Measurements from ENCODE around the gene TRANK1.

The TRANK1 gene

GRCh38 chr3:36859494-36859893 is 85.4 kb downstream of the TRANK1 start:
- H2BK5ac ChIP-seq (ENCODE audit: low read depth, low read length, poor library complexity, severe bottlenecking) = no peak overlapping the region
- no peaks in the 10 kb centered on the region for H3K27me3 ChIP-seq (ENCODE audit: control insufficient read depth in 1 of 2, insufficient read depth in 1 of 2, low read length in 2 of 2)
- 85% methylated on average over 2 of the region's 3 CpGs for WGBS
- H3K36me3 ChIP-seq (ENCODE audit: control insufficient read depth in 1 of 2, insufficient read depth in 2 of 2, low read depth in 1 of 2, low read length in 2 of 2) = peaks cover 27 to 81% of the 10 kb centered on the region in 2 experiments
- no peak overlapping the region for H3K9ac ChIP-seq (ENCODE audit: low read length)
- DNase-seq = no peak
- H2BK12ac ChIP-seq (ENCODE audit: low read length in 2 of 2) = no peak overlapping the region
- no peaks in the 10 kb centered on the region for H3K79me1 ChIP-seq (replicated peaks; ENCODE audit: low read length, poor library complexity, severe bottlenecking)
- peaks cover 1% of the 10 kb centered on the region for H3K4me1 ChIP-seq (ENCODE audit: control insufficient read depth, insufficient read depth, low read depth, low read length)
- no peak overlapping the region for H2AFZ ChIP-seq (ENCODE audit: low read depth, low read length)
- no peak overlapping the region for H3K14ac ChIP-seq (ENCODE audit: low read length in 2 of 2)
- H2BK15ac ChIP-seq (ENCODE audit: low read depth, poor library complexity, severe bottlenecking) = no peak overlapping the region
- no peak overlapping the region for H3K23ac ChIP-seq (ENCODE audit: low read length in 2 of 2)
- H3K4me3 ChIP-seq (ENCODE audit: insufficient read depth in 1 of 2, low read depth in 1 of 2, low read length in 2 of 2) = no peak overlapping the region
- H3K9me3 ChIP-seq (ENCODE audit: control insufficient read depth, low read length) = no peaks in the 10 kb centered on the region
- no peak overlapping the region for H4K91ac ChIP-seq (ENCODE audit: low read length)
- H3K18ac ChIP-seq (ENCODE audit: low read depth in 1 of 2, low read length in 2 of 2) = no peak overlapping the region
- no peak overlapping the region for H4K8ac ChIP-seq (ENCODE audit: low read length)
- no peak overlapping the region for H2BK120ac ChIP-seq (ENCODE audit: low read depth, low read length)
- no peak overlapping the region for H3K27ac ChIP-seq (ENCODE audit: low read length, poor library complexity, severe bottlenecking)
- H2AK5ac ChIP-seq (ENCODE audit: low read length, severe bottlenecking) = no peak overlapping the region
- H3K4me2 ChIP-seq (ENCODE audit: low read length, poor library complexity, severe bottlenecking) = no peak overlapping the region
- no peak overlapping the region for H3K4ac ChIP-seq (ENCODE audit: low read depth in 1 of 2, low read length in 2 of 2)

GRCh38 chr3:36852071-36852470 is 92.8 kb downstream of the TRANK1 start:
- no peak overlapping the region for H3K18ac ChIP-seq (ENCODE audit: low read depth in 1 of 2, low read length in 2 of 2)
- no peaks in the 10 kb centered on the region for H3K9me3 ChIP-seq (ENCODE audit: control insufficient read depth, low read length)
- no peak overlapping the region for H2BK12ac ChIP-seq (ENCODE audit: low read length in 2 of 2)
- no peak for DNase-seq
- no peak overlapping the region for H3K4me3 ChIP-seq (ENCODE audit: insufficient read depth in 1 of 2, low read depth in 1 of 2, low read length in 2 of 2)
- H2AFZ ChIP-seq (ENCODE audit: low read depth, low read length) = no peak overlapping the region
- H3K4me1 ChIP-seq (ENCODE audit: control insufficient read depth, insufficient read depth, low read depth, low read length) = no peaks in the 10 kb centered on the region
- H3K9ac ChIP-seq (ENCODE audit: low read length) = no peak overlapping the region
- H2BK15ac ChIP-seq (ENCODE audit: low read depth, poor library complexity, severe bottlenecking) = no peak overlapping the region
- H3K36me3 ChIP-seq (ENCODE audit: control insufficient read depth in 1 of 2, insufficient read depth in 2 of 2, low read depth in 1 of 2, low read length in 2 of 2) = peaks cover 14 to 76% of the 10 kb centered on the region in 2 experiments
- H4K91ac ChIP-seq (ENCODE audit: low read length) = no peak overlapping the region
- no peak overlapping the region for H4K8ac ChIP-seq (ENCODE audit: low read length)
- no peaks in the 10 kb centered on the region for H3K79me1 ChIP-seq (replicated peaks; ENCODE audit: low read length, poor library complexity, severe bottlenecking)
- no peak overlapping the region for H2BK120ac ChIP-seq (ENCODE audit: low read depth, low read length)
- 92% methylated on average over 3 of the region's 3 CpGs for WGBS
- no peak overlapping the region for H3K14ac ChIP-seq (ENCODE audit: low read length in 2 of 2)
- no peaks in the 10 kb centered on the region for H3K27me3 ChIP-seq (ENCODE audit: control insufficient read depth in 1 of 2, insufficient read depth in 1 of 2, low read length in 2 of 2)
- H3K4ac ChIP-seq (ENCODE audit: low read depth in 1 of 2, low read length in 2 of 2) = no peak overlapping the region
- H3K4me2 ChIP-seq (ENCODE audit: low read length, poor library complexity, severe bottlenecking) = no peak overlapping the region
- no peak overlapping the region for H2BK5ac ChIP-seq (ENCODE audit: low read depth, low read length, poor library complexity, severe bottlenecking)
- no peak overlapping the region for H3K23ac ChIP-seq (ENCODE audit: low read length in 2 of 2)
- no peak overlapping the region for H2AK5ac ChIP-seq (ENCODE audit: low read length, severe bottlenecking)
- H3K27ac ChIP-seq (ENCODE audit: low read length, poor library complexity, severe bottlenecking) = no peak overlapping the region

- no peak overlapping the region for H3K27ac ChIP-seq (ENCODE audit: low read length, poor library complexity, severe bottlenecking)
Measured at GRCh38 chr3:36850743-36851142, 94.1 kb downstream of the TRANK1 start.

GRCh38 chr3:36846406-36846805 is 98.4 kb downstream of the TRANK1 start:
- Histone ChIP-seq H3K4me1 (ENCODE audit: control insufficient read depth, insufficient read depth, low read depth, low read length) (no peaks in the 10 kb centered on the region), H3K4ac (ENCODE audit: low read depth in 1 of 2, low read length in 2 of 2) (no peak overlapping the region), H3K4me3 (ENCODE audit: insufficient read depth in 1 of 2, low read depth in 1 of 2, low read length in 2 of 2) (no peak overlapping the region), H2BK12ac (ENCODE audit: low read length in 2 of 2) (no peak overlapping the region), H2BK15ac (ENCODE audit: low read depth, poor library complexity, severe bottlenecking) (no peak overlapping the region), H4K8ac (ENCODE audit: low read length) (no peak overlapping the region), H3K9me3 (ENCODE audit: control insufficient read depth, low read length) (peaks cover 11% of the 10 kb centered on the region), H3K27me3 (ENCODE audit: control insufficient read depth in 1 of 2, insufficient read depth in 1 of 2, low read length in 2 of 2) (no peaks in the 10 kb centered on the region), H3K23ac (ENCODE audit: low read length in 2 of 2) (no peak overlapping the region), H3K36me3 (ENCODE audit: control insufficient read depth in 1 of 2, insufficient read depth in 2 of 2, low read depth in 1 of 2, low read length in 2 of 2) (peaks cover 8 to 82% of the 10 kb centered on the region in 2 experiments), H3K79me1 (replicated peaks; ENCODE audit: low read length, poor library complexity, severe bottlenecking) (no peaks in the 10 kb centered on the region), H2BK5ac (ENCODE audit: low read depth, low read length, poor library complexity, severe bottlenecking) (no peak overlapping the region), H3K14ac (ENCODE audit: low read length in 2 of 2) (no peak overlapping the region), H2AK5ac (ENCODE audit: low read length, severe bottlenecking) (no peak overlapping the region), H4K91ac (ENCODE audit: low read length) (no peak overlapping the region), H3K9ac (ENCODE audit: low read length) (no peak overlapping the region), H3K27ac (ENCODE audit: low read length, poor library complexity, severe bottlenecking) (no peak overlapping the region), H2BK120ac (ENCODE audit: low read depth, low read length) (no peak overlapping the region), H2AFZ (ENCODE audit: low read depth, low read length) (no peak overlapping the region), H3K4me2 (ENCODE audit: low read length, poor library complexity, severe bottlenecking) (no peak overlapping the region), H3K18ac (ENCODE audit: low read depth in 1 of 2, low read length in 2 of 2) (no peak overlapping the region)
- DNase-seq = no peak
- 82% methylated on average over 1 of the region's 1 CpG for WGBS

More at GRCh38 chr3:36850743-36851142, 94.1 kb downstream of the TRANK1 start:
- Histone ChIP-seq H3K4me1 (ENCODE audit: control insufficient read depth, insufficient read depth, low read depth, low read length) (no peaks in the 10 kb centered on the region), H3K4me3 (ENCODE audit: insufficient read depth in 1 of 2, low read depth in 1 of 2, low read length in 2 of 2) (no peak overlapping the region), H3K14ac (ENCODE audit: low read length in 2 of 2) (no peak overlapping the region), H2BK120ac (ENCODE audit: low read depth, low read length) (no peak overlapping the region), H2AFZ (ENCODE audit: low read depth, low read length) (no peak overlapping the region), H3K23ac (ENCODE audit: low read length in 2 of 2) (no peak overlapping the region), H3K79me1 (replicated peaks; ENCODE audit: low read length, poor library complexity, severe bottlenecking) (no peaks in the 10 kb centered on the region), H2BK15ac (ENCODE audit: low read depth, poor library complexity, severe bottlenecking) (no peak overlapping the region), H2BK12ac (ENCODE audit: low read length in 2 of 2) (no peak overlapping the region), H4K8ac (ENCODE audit: low read length) (no peak overlapping the region), H3K9me3 (ENCODE audit: control insufficient read depth, low read length) (no peaks in the 10 kb centered on the region), H2BK5ac (ENCODE audit: low read depth, low read length, poor library complexity, severe bottlenecking) (no peak overlapping the region), H3K27me3 (ENCODE audit: control insufficient read depth in 1 of 2, insufficient read depth in 1 of 2, low read length in 2 of 2) (no peaks in the 10 kb centered on the region), H3K36me3 (ENCODE audit: control insufficient read depth in 1 of 2, insufficient read depth in 2 of 2, low read depth in 1 of 2, low read length in 2 of 2) (peaks cover 4 to 75% of the 10 kb centered on the region in 2 experiments), H3K4me2 (ENCODE audit: low read length, poor library complexity, severe bottlenecking) (no peak overlapping the region), H4K91ac (ENCODE audit: low read length) (no peak overlapping the region), H2AK5ac (ENCODE audit: low read length, severe bottlenecking) (no peak overlapping the region), H3K18ac (ENCODE audit: low read depth in 1 of 2, low read length in 2 of 2) (no peak overlapping the region), H3K9ac (ENCODE audit: low read length) (no peak overlapping the region), H3K4ac (ENCODE audit: low read depth in 1 of 2, low read length in 2 of 2) (no peak overlapping the region)
- 88% methylated on average over 1 of the region's 1 CpG for WGBS
- DNase-seq = no peak
